RPMI8226 (cell line): ENCODE results near the gene YOD1.
"Not testable (repeated sequence)": the region's sequence is repeated elsewhere in the genome, so short reads cannot be mapped to it uniquely, and the experiment has no call there.

ENCODE experiments used
- DNase-seq: peaks from one replicate; pipeline ENCODE4 v3.0.0-alpha.2; 2015

Gene YOD1

DNA sequence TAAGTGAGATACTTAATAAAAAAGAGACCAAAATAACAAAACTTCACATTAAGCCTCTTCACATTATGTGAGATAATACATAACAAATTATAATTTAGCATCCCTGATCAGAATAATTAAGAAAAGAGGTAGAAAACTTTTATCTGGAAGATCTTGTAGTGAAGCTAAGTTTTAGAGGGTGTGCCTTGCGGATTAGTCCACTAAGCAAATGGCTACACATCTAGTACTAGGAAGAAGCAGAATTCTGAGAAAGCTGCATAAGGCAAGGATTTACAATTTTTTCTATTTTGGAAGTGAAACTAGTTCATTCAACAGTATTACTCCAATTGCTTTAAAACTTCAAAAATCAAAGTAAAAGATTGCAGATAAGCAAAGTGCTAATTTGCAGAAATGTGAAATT is 3.5 kb downstream of the YOD1 start:
- DNase-seq, result no peak

DNA sequence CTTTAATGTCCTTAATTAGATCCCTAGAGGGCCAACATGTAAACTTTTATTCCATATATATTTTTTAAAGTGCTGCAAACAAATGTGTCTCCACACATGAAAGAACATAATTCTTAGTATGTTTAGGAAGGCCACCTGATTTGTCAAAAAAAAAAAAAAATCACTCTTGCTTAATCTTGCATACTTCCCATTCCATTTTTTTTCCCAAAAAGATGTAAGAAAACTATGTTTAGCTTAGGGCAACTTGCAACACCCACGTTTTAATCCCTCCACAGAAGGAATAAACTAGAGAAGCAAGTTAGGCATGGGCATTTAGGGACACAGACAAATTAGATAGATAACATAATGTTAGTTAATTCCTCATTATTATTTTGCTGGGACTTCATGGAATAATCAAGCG is 5.6 kb downstream of the YOD1 start:
- DNase-seq, result no peak

DNA sequence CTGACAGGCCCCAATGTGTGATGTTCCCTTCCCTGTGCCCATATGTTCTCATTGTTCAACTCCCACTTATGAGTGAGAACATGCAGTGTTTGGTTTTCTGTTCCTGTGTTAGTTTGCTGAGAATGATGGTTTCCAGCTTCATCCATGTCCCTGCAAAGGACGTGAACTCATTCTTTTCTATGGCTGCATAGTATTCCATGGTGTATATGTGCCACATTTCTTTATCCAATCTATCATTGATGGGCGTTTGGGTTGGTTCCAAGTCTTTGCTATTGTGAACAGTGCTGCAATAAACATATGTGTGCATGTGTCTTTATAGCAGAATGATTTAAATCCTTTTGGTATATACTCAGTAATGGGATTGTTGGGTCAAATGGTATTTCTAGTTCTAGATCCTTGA is 9.6 kb downstream of the YOD1 start:
- not testable (repeated sequence) for DNase-seq

DNA sequence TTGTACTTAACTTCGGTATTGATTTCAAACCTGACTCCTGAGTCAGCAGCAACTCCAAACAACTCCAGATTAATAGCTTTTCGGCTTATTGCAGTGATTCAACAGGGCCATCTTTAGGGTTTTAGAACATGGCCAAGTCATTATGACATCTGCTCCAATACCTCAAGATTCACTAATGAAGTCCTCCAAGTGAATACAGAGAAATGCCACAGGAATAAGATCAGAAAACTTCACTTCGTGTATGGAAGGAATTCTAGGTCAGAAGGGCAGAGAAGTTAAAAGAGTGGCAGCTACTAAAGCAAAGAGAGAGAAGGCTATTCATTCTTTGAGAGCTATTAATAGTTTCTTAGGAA is 10.9 kb downstream of the YOD1 start:
- DNase-seq, result no peak

DNA sequence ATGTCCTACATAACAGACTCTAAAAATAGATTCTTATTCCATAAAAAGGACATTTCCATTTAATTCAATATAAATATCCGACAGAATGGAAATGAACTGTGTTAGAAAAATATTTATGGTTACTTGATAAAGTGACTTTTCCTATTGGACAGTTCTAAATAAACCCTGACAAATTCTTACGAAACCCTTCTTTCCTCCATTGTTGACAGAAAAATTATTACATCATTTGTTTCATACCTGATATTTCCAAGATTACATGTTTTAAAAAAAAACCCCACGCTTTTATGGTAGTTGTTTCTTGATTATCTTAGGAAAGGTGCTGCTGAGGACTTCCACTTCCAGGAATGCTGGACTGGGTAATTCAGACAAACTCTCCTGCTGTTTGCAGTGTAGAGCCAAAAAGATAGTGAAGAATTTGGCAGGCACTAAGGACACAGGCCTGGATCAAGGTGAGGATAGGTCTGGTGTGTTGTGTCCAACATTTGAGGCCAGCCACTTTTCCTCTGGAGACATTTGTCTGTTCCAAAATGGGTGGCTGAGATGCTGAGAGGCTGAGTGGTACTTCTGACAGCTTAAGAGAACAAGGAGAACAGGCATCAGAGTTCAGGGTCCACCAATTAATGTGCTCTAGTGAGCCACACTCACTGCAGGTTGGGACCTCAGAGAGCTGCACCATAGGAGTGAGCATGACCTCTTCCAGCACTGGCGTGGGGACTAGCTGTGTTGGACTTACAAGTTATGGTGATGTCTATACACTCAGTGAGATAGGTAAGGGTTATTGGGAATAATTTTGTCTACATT is 11.4 kb downstream of the YOD1 start:
- no peak for DNase-seq

DNA sequence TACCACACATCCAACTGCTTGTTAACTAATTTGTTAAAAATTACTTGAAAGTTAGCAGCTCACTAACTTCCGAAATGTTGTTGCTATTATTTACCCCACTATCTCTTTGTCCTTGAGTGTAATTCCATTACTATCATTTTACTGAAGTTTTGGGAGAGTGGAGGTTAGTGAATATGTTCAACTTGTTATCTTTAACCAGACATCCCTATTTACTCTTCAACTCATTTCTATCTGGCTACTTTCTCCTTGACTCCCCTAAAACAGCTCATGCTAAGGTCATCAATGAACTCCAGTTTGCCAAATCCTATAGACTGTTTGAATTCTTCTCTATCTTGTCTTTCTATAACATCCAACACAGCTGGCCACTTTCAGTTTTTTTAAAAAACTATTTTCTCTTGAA is 14.1 kb downstream of the YOD1 start:
- DNase-seq, result no peak

DNA sequence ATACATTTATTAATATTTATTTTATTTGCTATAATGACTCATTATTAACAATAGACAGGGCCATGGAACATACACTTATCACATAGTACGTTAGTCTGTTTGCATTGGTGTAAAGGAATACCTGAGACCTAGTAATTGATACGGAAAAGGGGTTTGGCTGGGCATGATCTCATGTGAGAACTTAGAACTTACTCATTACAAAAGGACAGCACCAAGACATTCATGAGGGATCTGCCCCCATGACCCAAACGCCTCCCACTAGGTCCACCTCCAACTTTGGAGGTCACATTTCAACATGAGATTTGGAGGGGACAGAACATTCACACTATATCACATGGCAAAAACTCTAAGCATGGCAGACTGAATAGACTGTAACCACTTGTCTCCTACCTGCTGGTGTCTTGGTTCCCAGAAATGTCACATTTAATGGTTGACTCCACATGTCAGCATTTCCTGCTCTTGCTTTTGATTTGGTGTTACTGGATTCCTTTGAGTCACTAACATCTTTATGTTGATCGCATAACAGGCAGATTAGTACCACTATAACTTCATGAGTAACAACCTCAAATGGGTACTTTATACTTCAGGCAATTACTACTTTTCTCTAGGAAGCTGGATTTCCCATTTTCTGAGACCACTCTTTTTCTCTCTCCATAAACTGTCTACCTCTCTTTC is 15.0 kb downstream of the YOD1 start:
- no peak for DNase-seq

DNA sequence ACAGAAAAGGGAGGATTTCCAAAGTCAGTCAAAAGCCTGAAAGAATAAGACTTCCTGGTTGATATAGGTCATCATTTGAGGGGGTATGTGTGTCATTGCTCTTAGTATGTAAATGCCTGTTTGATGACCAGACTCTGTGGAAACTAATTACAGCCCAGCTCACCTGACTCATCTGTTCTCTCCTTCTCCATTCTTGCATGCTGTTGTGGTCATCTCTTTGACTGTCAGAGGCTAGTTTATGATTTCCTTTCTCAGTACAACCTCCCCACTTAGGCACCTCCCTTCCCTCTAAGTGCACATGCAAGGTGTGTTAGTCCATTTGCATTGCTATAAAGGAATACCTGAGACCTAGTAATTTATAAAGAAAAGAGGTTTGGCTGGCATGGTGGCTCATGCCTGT is 16.0 kb downstream of the YOD1 start:
- no peak for DNase-seq

DNA sequence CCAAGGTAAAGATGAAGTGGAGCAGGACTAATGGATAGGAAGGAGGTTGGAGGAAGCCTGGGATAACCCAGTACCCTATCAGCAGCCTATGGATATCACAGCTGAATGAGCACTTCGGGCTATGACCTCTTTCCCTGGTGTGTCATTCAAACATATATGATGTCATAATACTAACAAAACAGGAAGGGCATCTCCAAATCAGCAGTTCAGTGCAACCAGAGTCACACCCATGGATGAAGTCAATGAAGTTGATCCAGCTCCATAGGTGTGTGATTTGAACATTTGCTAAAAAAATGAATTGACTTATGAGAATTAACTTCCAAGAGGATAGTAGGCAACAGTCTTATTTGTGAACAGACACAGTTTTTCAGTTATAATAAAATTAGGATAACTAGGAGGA is 16.8 kb downstream of the YOD1 start:
- DNase-seq, result no peak

DNA sequence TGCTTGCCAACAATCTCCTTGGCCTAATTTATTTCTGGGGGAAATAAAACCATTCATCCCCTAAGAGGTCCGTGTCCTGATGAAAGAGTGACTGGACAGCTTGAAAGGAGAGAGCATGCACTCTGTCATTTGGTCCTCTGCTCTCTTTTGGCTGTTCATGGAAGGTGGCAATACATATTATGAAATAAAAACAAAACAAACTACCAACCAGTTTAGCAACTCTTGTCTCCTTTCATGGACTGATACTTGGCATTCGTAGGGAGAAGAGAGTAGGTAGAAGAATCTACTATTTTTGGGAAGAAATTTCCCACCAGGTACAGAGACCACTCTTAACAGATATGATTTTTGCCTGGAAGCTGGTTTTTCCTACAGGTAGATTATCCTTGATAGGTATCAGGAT is 17.7 kb downstream of the YOD1 start:
- DNase-seq, result no peak

DNA sequence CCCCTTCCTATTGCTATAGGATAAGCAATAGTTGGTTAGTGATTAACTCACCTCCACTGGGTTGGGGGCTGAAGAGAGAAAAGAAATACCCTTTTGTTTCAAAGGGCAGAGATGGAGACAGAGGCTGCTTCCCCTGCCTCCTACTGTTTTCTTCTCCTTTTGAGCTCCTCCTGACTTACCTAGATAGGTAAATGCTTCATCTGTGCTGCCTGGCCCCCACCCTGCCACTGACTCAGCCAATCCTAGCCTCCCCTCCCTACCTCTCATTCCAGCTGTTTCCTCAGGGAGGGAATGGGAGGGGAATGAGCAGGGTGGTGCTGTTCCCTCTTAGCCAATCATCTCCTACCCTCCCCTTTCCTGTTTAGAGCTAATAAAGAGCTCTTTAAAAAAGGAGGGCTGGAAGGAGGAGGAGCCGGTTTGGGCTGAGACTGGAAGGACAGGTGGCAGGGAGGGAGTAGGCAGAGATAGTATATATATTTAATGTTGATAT is 18.4 kb downstream of the YOD1 start, which contains the start of gene C1orf116:
C1orf116 (minus strand) TSS at position 229 of the 490 bp plus-strand sequence. CDS start 5,158 bp downstream, outside the sequence.
- DNase-seq, result no peak

DNA sequence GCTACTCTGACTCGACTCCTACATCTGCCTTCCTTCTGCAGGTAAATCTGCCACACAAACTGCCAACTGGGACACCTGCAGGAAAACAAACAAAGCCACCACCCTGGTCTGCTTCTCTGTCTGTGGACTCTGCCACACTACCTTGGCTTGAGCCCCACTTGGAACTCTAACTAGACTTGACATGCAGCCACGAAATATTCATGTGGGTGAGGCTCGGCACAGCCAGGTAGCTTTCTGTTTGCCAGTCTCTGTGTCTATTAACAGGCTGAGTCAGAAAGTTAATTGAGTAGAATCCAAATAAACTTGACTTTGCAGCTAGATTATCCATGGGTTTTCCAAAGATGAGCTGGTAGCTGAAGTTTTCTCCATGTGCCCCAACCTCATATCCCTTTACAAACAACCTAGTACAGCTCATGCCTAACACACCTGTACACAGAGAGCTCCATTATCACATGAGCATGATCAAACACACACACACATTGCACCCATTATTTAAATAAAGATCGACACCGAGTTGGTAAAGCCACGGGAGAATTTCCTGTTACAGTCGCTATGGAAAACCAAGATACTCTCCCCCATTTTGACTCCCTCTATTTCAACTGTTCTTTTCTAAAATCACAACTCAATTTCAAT is 19.3 kb downstream of the YOD1 start:
- no peak for DNase-seq

DNA sequence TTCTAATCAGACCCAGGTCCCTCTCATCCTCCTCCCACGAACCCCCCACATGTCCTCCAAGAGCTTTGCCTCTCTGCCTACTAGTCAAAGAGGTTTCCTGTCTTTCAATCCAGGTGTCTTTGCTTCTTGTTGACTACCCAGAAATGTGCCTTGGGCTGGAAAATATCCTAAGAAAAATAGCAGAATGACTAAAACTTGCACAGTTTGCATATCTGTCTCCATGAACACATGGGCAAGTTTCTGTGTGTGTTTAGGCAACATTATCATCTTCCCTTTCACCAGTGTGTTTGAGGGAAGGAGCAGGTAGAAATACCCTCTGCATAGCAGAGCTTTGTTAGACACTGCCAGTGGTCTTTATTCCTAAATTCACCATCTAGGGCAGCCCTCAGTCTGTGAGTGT is 20.0 kb downstream of the YOD1 start:
- no peak for DNase-seq

DNA sequence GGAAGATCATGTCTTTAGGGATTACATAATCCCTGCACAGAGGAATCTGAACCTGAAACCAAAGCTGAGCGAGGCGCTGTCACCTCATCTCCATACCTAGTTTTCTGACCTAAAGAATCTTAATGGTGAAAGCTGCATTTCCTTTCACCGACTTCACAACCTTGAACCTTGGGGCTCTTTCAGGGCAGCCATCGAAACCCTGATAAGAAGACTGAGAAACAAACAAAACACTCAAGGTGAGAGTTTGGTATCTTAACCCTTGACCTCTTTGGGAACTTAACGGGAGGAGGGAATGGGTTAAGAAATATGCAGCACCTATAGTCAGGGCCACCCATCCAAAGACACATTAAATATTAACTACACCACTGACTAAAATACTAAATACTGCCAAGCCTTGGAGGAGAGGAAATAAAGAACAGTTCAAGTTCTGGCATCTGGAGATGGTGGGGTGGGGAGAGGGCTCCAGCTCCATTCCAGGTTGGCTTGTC is 20.4 kb downstream of the YOD1 start:
- DNase-seq, result no peak

DNA sequence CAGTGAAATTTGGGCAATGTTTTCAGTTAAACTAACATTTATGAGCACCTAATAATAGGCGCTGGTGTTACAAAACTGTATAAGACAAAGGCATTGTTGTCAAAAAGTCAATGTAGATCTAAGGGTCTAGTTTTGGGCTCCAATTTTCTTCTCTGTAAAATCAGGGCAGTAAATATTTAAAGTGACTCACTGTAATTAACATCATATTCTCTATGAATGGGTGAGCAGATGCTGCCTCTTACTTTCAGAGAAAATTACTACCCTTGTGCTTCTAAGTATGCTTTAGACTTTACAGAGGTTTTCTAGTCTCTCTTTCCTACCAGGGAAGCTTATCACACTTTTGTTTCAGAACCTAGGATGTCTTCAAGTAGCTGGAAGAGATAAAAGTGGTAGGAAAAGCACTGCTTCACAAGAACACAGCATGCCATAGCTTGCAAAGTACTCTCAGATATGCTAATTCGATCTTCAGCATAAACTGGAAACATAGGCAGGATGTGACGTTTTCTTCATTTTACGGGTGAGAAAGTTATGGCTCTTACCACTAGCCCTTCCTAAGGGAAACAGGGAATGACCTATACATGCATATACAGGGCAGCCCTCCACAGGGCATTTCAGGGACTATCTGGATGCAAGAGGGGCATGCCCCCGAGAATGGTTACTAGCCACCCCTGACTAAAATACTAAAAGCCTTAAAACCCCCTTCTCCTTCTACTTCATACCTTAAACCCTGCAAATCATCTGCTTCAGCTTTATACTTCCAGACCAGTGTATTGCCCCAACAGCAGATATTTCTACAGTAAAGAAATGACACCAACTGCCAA is 21.1 kb downstream of the YOD1 start:
- DNase-seq, result no peak

DNA sequence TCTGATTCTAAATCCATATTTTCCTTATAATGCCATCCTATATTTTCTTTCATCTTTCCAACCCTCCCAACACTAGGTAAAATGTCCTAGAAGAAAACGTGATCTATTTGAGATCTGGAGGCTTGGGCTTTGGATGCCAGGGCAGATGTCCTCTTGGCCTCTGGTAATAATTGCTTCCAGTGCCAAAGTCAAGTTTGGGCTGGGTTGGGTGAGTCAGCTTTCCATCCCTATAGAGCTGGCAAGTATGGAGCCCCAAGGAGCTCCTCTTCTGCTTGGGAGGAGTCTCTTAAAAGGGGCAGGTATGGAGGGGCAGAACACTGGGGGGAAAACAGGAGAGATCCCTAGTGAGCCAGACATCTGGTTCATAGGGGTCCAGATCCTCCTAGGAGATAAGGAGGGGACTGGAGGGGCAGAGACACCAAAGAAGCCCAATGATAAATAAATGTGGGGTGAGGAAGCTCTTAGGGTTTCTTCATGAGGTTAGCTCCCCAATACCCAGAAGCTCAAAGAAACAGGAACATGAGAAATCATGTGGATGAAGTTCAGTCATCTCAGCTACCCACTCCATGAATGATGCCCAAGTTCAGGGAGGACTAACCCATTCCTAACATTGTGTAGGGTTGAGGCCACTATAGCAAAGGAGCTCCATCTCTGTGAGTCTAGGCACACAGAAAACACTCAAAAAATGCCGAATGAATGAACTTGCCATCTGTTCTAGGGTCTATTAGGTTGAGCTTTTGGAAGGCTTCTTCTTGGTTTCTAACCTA is 21.9 kb downstream of the YOD1 start:
- no peak for DNase-seq

DNA sequence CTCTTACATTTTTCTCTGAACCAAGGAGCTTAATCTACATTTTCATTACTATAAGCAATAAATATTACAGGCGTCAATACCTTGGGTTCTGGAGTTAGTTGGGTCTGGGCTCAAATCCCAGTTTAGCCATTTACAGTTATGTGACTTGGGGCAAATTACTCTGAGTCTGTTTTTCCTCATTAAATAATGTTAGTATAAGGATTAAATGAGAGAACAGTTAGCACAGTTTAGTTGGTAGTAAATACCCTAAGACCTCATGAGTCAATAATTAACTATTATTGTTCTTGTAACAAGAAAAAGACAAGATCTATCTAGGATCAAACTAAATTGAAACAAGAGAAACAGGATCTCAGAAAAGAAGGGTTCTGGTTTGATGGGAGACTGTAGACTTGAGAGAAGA is 23.1 kb downstream of the YOD1 start:
- no peak for DNase-seq

DNA sequence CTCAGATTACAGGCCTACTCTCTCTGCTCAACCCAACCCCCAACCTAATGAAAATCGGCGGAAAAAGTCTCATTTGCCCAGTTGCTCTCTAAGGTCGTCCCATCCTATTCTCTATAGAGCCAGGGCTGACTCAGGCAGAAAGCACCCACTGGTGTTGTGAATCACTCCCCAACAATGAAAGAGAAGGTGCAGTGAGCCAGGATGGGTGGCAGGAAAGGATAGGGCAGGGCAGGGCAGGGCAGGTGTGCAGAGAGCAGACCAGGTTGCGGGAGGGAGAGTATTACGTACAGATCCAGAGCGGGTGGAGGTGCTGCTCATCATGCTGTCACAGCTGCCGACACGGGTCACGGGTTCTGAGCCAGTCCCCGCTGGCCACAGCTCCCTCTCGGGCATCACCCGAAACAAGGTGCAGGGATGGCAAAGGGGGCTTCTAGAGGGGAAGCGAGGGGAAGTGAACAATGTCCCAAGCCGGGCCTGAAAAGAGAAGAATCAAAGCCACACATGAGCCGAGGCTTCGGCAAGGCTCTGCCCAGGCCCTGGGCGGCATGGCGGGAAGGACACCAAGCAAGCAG is 23.7 kb downstream of the YOD1 start:
- DNase-seq, result no peak

DNA sequence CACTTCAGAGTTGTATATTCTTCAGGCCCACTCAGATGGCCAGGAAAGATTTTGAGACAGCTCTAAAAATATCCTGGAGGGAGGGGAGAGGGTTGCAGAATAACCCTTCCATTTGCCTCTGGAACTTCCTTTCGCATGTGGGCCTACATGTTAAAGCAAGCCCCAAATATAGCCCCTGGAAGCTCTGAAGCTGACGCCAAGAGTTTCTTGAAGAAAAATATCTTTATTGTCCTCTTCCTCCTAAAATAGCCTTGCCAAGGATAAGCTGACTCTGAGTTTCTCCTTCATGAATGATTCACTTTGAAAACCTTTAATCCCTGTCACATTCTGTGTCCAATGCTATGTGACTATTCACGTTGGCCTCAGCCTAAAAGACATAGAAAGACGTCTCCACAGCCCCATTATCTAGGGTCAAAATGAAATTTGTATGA is 24.9 kb downstream of the YOD1 start:
- no peak for DNase-seq

DNA sequence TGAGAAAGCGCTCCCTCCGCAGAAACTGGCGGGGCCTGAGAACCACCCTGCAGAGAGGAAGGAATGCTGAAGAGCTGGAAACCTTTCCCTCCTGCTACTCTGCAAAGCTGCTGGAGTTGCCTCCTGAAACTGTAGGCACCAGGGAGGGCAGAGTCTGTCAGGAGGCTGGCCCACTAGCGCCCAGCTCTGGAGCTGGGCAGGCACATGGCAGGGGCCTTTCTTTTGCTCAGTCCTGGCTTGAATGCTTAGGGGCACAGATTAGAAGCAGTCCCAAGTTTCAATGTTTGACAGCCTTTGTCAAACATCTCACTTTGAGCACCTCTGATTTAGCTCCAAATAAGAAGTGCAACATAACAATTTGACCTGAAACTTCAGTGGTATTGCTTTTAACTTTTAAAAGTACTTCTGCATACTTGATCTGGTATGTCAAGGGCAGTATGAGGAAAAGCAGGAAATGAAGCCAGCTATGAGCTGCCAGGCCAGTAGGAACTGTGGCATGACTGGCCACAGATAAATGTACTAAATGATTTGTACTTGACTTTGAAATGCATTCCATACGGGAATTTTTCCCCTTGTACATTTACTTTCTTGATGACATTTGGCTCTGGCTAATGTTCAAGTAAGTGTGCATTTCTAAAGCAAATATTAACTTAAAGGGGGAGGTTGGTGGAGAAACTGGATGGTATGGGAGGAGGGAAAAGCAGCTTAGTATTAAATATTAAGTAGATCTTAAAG is 25.7 kb downstream of the YOD1 start:
- no peak for DNase-seq
